ENCODE measurements around the gene TNIK. TPM values are rescaled to one million over a fixed set of nuclear protein-coding genes. Genes with fewer than 3 reads are reported as not detected.
A peak's percentile ranks its signal among the peaks of the same experiment; 100 is the strongest.

Gene TNIK
- total RNA-seq, 1 experiment from 2014 or later, result 8.7 TPM

- no peak for DNase-seq (ENCODE audit: low read depth)
Observed at GRCh38 chr3:171165983-171166382, 294.2 kb downstream of the TNIK start.

GRCh38 chr3:171165499-171165921 is 294.7 kb downstream of the TNIK start:
- DNase-seq (ENCODE audit: low read depth), result no peak

GRCh38 chr3:171164067-171164465 is 296.1 kb downstream of the TNIK start:
- DNase-seq (ENCODE audit: low read depth), result no peak

GRCh38 chr3:171163101-171164066 is 296.8 kb downstream of the TNIK start:
- no peak for DNase-seq (ENCODE audit: low read depth)

- no peak for DNase-seq (ENCODE audit: low read depth)
Observed at GRCh38 chr3:171160325-171160724, 299.9 kb downstream of the TNIK start.

- no peak for DNase-seq (ENCODE audit: low read depth)
Observed at GRCh38 chr3:171159822-171160157, 300.4 kb downstream of the TNIK start.

GRCh38 chr3:171159024-171159821 is 301.0 kb downstream of the TNIK start:
- DNase-seq (ENCODE audit: low read depth), result no peak

GRCh38 chr3:171157980-171158379 is 302.2 kb downstream of the TNIK start:
- DNase-seq (ENCODE audit: low read depth), result no peak

- no peak for DNase-seq (ENCODE audit: low read depth)
Observed at GRCh38 chr3:171157286-171157685, 302.9 kb downstream of the TNIK start.

- DNase-seq (ENCODE audit: low read depth), result peak; percentile 36
Observed at GRCh38 chr3:171156401-171157010, 303.7 kb downstream of the TNIK start.

GRCh38 chr3:171155122-171155700 is 305.0 kb downstream of the TNIK start:
- DNase-seq (ENCODE audit: low read depth), result no peak

- no peak for DNase-seq (ENCODE audit: low read depth)
Observed at GRCh38 chr3:171150945-171151344, 309.3 kb downstream of the TNIK start.

GRCh38 chr3:171149526-171150116 is 310.6 kb downstream of the TNIK start:
- no peak for DNase-seq (ENCODE audit: low read depth)

- no peak for DNase-seq (ENCODE audit: low read depth)
Observed at GRCh38 chr3:171145798-171146197, 314.4 kb downstream of the TNIK start.

- peak; percentile 35 for DNase-seq (ENCODE audit: low read depth)
Observed at GRCh38 chr3:171142985-171143384, 317.2 kb downstream of the TNIK start.

- DNase-seq (ENCODE audit: low read depth), result no peak
Observed at GRCh38 chr3:171140246-171140645, 320.0 kb downstream of the TNIK start.

- no peak for DNase-seq (ENCODE audit: low read depth)
Observed at GRCh38 chr3:171138027-171138426, 322.2 kb downstream of the TNIK start.

- DNase-seq (ENCODE audit: low read depth), result no peak
Observed at GRCh38 chr3:171135549-171135948, 324.7 kb downstream of the TNIK start.

GRCh38 chr3:171133796-171134569 is 326.2 kb downstream of the TNIK start:
- DNase-seq (ENCODE audit: low read depth), result no peak

GRCh38 chr3:171133337-171133736 is 326.9 kb downstream of the TNIK start:
- no peak for DNase-seq (ENCODE audit: low read depth)

GRCh38 chr3:171132873-171133272 is 327.3 kb downstream of the TNIK start:
- DNase-seq (ENCODE audit: low read depth), result peak; percentile 17

Data from Daoy (cell line).